Spinal cord (tissue), 10 donors: ENCODE results near the gene MYOCOS. TPM values are rescaled to one million over a fixed set of nuclear protein-coding genes. Genes with fewer than 3 reads are reported as not detected.
"Not testable (repeated sequence)": the region's sequence is repeated elsewhere in the genome, so short reads cannot be mapped to it uniquely, and the experiment has no call there.

ENCODE experiments used
- DNase-seq, 6 donors: peaks; one replicate each; pipeline versions ENCODE4 v3.0.0 to v3.0.0-alpha.2; 2013 to 2015; ENCODE audit warnings: low spot score in 6 of 6, low read depth in 4 of 6
- H3K27ac ChIP-seq: one replicate; pipeline ENCODE4 v1.5.1; 2013; ENCODE audit warnings: low read depth, low read length, control low read depth
- H3K27me3 ChIP-seq: one replicate; pipeline ENCODE4 v1.6.1; 2013; ENCODE audit warnings: low read length; ENCODE audit not compliant: control insufficient read depth, insufficient read depth
- H3K36me3 ChIP-seq: one replicate; pipeline ENCODE4 v1.6.1; 2013; ENCODE audit warnings: low read length; ENCODE audit not compliant: control insufficient read depth, insufficient read depth
- H3K4me1 ChIP-seq: one replicate; pipeline ENCODE4 v1.6.1; 2013; ENCODE audit warnings: low read length; ENCODE audit not compliant: control insufficient read depth, insufficient read depth
- H3K4me3 ChIP-seq: one replicate; pipeline ENCODE4 v1.5.1; 2013; ENCODE audit warnings: low read depth, low read length, control low read depth
- H3K9me3 ChIP-seq: one replicate; pipeline ENCODE4 v1.6.1; 2013; ENCODE audit warnings: low read length; ENCODE audit not compliant: control insufficient read depth, insufficient read depth
- WGBS: methylation state at CpG from one replicate; pipeline ENCODE4 v1.1.5; 2013; ENCODE audit warnings: missing lambda C conversion rate; ENCODE audit not compliant: insufficient coverage; 5-methylcytosine and 5-hydroxymethylcytosine counted together
- polyA plus RNA-seq, 2 donors: library from polyadenylated mRNA; unstranded; fragments of 120-200 nt; gene quantifications; one replicate each; pipeline ENCODE4 v1.2.1, GENCODE V29; 2013; ENCODE audit not compliant: insufficient read length in 2 of 2
- total RNA-seq, 2 donors: library from RNA; depleted of rRNA in 1 of 2; stranded (reverse); fragments of 120-200 nt in 1 of 2; fragments of >200 nt in 1 of 2; gene quantifications; one replicate each; pipeline versions ENCODE4 v1.2.3 to v1.2.4, GENCODE V29; 2013 to 2014
- donor health status: healthy.

The MYOCOS gene
- total and polyA plus RNA-seq, 4 donors, result 0.27 TPM; not detected in 3

GRCh38 chr1:171596119-171596518 lies 25.9 kb upstream of the MYOCOS start:
- DNase-seq, result no peak
- no peaks in the 10 kb centered on the region for H3K4me1 ChIP-seq
- no peak overlapping the region for H3K4me3 ChIP-seq
- H3K27ac ChIP-seq, result no peak overlapping the region
- no peaks in the 10 kb centered on the region for H3K9me3 ChIP-seq
- no peaks in the 10 kb centered on the region for H3K27me3 ChIP-seq
- WGBS, result no CpG with 5 or more reads among the region's 1 CpG
- H3K36me3 ChIP-seq, result peaks cover 16% of the 10 kb centered on the region

- DNase-seq, result no peak
- H3K4me1 ChIP-seq, result no peaks in the 10 kb centered on the region
- peaks cover 10% of the 10 kb centered on the region for H3K36me3 ChIP-seq
- H3K27me3 ChIP-seq, result no peaks in the 10 kb centered on the region
- no CpG with 5 or more reads among the region's 2 CpGs for WGBS
- H3K4me3 ChIP-seq, result no peak overlapping the region
- no peak overlapping the region for H3K27ac ChIP-seq
- no peaks in the 10 kb centered on the region for H3K9me3 ChIP-seq
Observed at GRCh38 chr1:171596705-171597104, 25.3 kb upstream of the MYOCOS start.

GRCh38 chr1:171597203-171597602 lies 24.8 kb upstream of the MYOCOS start:
- Histone ChIP-seq H3K27ac (no peak overlapping the region), H3K4me1 (no peaks in the 10 kb centered on the region), H3K27me3 (no peaks in the 10 kb centered on the region), H3K4me3 (no peak overlapping the region), H3K9me3 (no peaks in the 10 kb centered on the region), H3K36me3 (peaks cover 8% of the 10 kb centered on the region)
- WGBS, result no CpG with 5 or more reads among the region's 1 CpG
- no peak for DNase-seq

GRCh38 chr1:171600310-171600709 lies 21.7 kb upstream of the MYOCOS start:
- DNase-seq, H3K9me3 ChIP-seq, H3K4me1 ChIP-seq, H3K4me3 ChIP-seq, H3K27ac ChIP-seq, H3K36me3 ChIP-seq, H3K27me3 ChIP-seq: not testable (repeated sequence)
- 100% methylated on average over 1 of the region's 2 CpGs for WGBS

GRCh38 chr1:171600862-171601261 lies 21.2 kb upstream of the MYOCOS start:
- Histone ChIP-seq H3K9me3 (no peaks in the 10 kb centered on the region), H3K36me3 (no peaks in the 10 kb centered on the region), H3K4me1 (no peaks in the 10 kb centered on the region), H3K27ac (no peak overlapping the region), H3K4me3 (no peak overlapping the region), H3K27me3 (no peaks in the 10 kb centered on the region)
- no peak for DNase-seq
- WGBS, result 82% methylated on average over 12 of the region's 13 CpGs

- H3K9me3 ChIP-seq, H3K27me3 ChIP-seq, H3K27ac ChIP-seq, H3K4me1 ChIP-seq, H3K36me3 ChIP-seq, DNase-seq, H3K4me3 ChIP-seq: not testable (repeated sequence)
- 80% methylated on average over 1 of the region's 6 CpGs for WGBS
Observed at GRCh38 chr1:171603042-171603441, 19.0 kb upstream of the MYOCOS start.

GRCh38 chr1:171606402-171606941 lies 15.6 kb upstream of the MYOCOS start:
- 34% methylated on average over 6 of the region's 10 CpGs for WGBS
- peak in 1 of 6 donors; percentile 2 for DNase-seq
- Histone ChIP-seq H3K4me1 (peaks cover 2% of the 10 kb centered on the region), H3K4me3 (no peak overlapping the region), H3K36me3 (no peaks in the 10 kb centered on the region), H3K9me3 (no peaks in the 10 kb centered on the region), H3K27me3 (no peaks in the 10 kb centered on the region), H3K27ac (no peak overlapping the region)

- no peak overlapping the region for H3K4me3 ChIP-seq
- peaks cover 2% of the 10 kb centered on the region for H3K4me1 ChIP-seq
- no peak overlapping the region for H3K27ac ChIP-seq
- no peaks in the 10 kb centered on the region for H3K36me3 ChIP-seq
- WGBS, result 100% methylated on average over 1 of the region's 2 CpGs
- H3K27me3 ChIP-seq, result no peaks in the 10 kb centered on the region
- DNase-seq, result no peak
- H3K9me3 ChIP-seq, result no peaks in the 10 kb centered on the region
Observed at GRCh38 chr1:171610385-171610784, 11.7 kb upstream of the MYOCOS start.

GRCh38 chr1:171611306-171611705 lies 10.7 kb upstream of the MYOCOS start:
- no peaks in the 10 kb centered on the region for H3K9me3 ChIP-seq
- DNase-seq, result no peak
- no peak overlapping the region for H3K4me3 ChIP-seq

GRCh38 chr1:171613282-171613681 lies 8.8 kb upstream of the MYOCOS start:
- Histone ChIP-seq H3K4me3 (no peak overlapping the region), H3K4me1 (no peaks in the 10 kb centered on the region), H3K27ac (no peak overlapping the region), H3K27me3 (no peaks in the 10 kb centered on the region), H3K9me3 (no peaks in the 10 kb centered on the region), H3K36me3 (no peaks in the 10 kb centered on the region)
- whole genome bisulfite sequencing, result 100% methylated on average over 1 of the region's 1 CpG
- no peak for DNase-seq

More at GRCh38 chr1:171611306-171611705, 10.7 kb upstream of the MYOCOS start:
- Histone ChIP-seq H3K36me3 (no peaks in the 10 kb centered on the region), H3K4me1 (peaks cover 2% of the 10 kb centered on the region), H3K27me3 (no peaks in the 10 kb centered on the region), H3K27ac (no peak overlapping the region)
- WGBS, result 92% methylated on average over 2 of the region's 2 CpGs
